K562 (cell line): Measurements from ENCODE around the gene TMEM127. TPM values are rescaled to one million over a fixed set of nuclear protein-coding genes. Genes with fewer than 3 reads are reported as not detected.

ENCODE experiments used
- ARID1B ChIP-seq: fragments of 450-650 bp; IDR thresholded peaks from 2 replicates; pipeline ENCODE4 v1.6.1; 2016; ENCODE audit warnings: antibody characterized with exemption, mild to moderate bottlenecking, inconsistent platforms
- FIP1L1 ChIP-seq: fragments of 200-400 bp; formaldehyde crosslinking; IDR thresholded peaks from 2 replicates; pipeline ENCODE4 v1.6.1; 2018; ENCODE audit warnings: mild to moderate bottlenecking, low read depth, low read length; ENCODE audit not compliant: poor library complexity, severe bottlenecking
- HDAC2 ChIP-seq: fragments of 450-650 bp; IDR thresholded peaks from 2 replicates; pipeline ENCODE4 v1.6.1; 2016; ENCODE audit warnings: mild to moderate bottlenecking
- JUN ChIP-seq, 2 experiments: sonication (generic) in 1 of 2; formaldehyde crosslinking in 1 of 2; IDR thresholded peaks; 2 replicates each; pipeline versions ENCODE4 v1.6.1 to v1.8.0; 2012 to 2022; ENCODE audit warnings: borderline replicate concordance in 2 of 2, mild to moderate bottlenecking in 2 of 2, improper control_type of control experiment in 1 of 2, low read depth in 1 of 2, low read length in 1 of 2, missing genetic modification reagents in 1 of 2
- POLR2H ChIP-seq: IDR thresholded peaks from 2 replicates; pipeline ENCODE4 v1.6.1; 2016; ENCODE audit warnings: missing genetic modification characterization, low read depth, mild to moderate bottlenecking, control low read depth, missing compliant biosample characterization, moderate library complexity
- TCFL5 ChIP-seq: fragments of 250-450 bp; sonication (Bioruptor Pico); conservative IDR thresholded peaks from 2 replicates; pipeline ENCODE4 v1.6.1; 2021; ENCODE audit warnings: mild to moderate bottlenecking, moderate library complexity, matching md5 sums
- ZNF830 ChIP-seq: fragments of 250-450 bp; sonication (Bioruptor Pico); IDR thresholded peaks from 2 replicates; pipeline ENCODE4 v1.5.0; 2021; ENCODE audit warnings: mild to moderate bottlenecking
- polyA plus RNA-seq, 8 experiments: library from polyadenylated mRNA; depleted of rRNA in 4 of 8; stranded (reverse) in 5 of 8; unstranded in 3 of 8; fragments of >200 nt; fragmentation: Nextera tagmentation in 2 of 8; fragmentation: Illumina TruSeq in 1 of 8; extraction: Ambion mirVana in 2 of 8; extraction: Trizol in 1 of 8; gene quantifications; 2 replicates each; pipeline versions ENCODE4 v1.2.1 to v1.2.3, GENCODE V29; 2011 to 2014; ENCODE audit warnings: inconsistent platforms in 1 of 8, missing spikeins in 1 of 8
- total RNA-seq, 7 experiments: library from RNA; depleted of rRNA in 6 of 7; stranded (reverse); fragments of >200 nt in 6 of 7; fragmentation: Illumina TruSeq in 2 of 7; extraction: Trizol in 2 of 7; gene quantifications; 2 replicates each; pipeline versions ENCODE4 v1.2.1 to v1.2.3, GENCODE V29; 2011 to 2021; ENCODE audit warnings: low replicate concordance in 1 of 7
- TF ChIP-seq, protein P1 (sequence below): fragments of 250-450 bp; sonication (Bioruptor Pico); IDR thresholded peaks from 2 replicates; pipeline ENCODE4 v1.4.0; 2020; ENCODE audit warnings: mild to moderate bottlenecking, moderate library complexity, borderline replicate concordance
- TF ChIP-seq, protein P2 (sequence below): IDR thresholded peaks from 3 replicates; pipeline ENCODE4 v1.6.1; 2011; ENCODE audit warnings: borderline replicate concordance, mild to moderate bottlenecking, moderate library complexity; ENCODE audit not compliant: insufficient read length; ENCODE audit errors: extremely low read depth

Gene TMEM127
- total and polyA plus RNA-seq, 9 of the 15 experiments (the other 6 are each of a cell fraction or from before 2014, with no cell fraction given) = 1.7 to 20.0 (median 9.9) TPM

GRCh38 chr2:96260387-96261260 lies 5.2 kb downstream of the TMEM127 start (continued):
- TF ChIP-seq JUN (IDR thresholded peaks at IDR 0.05; ENCODE audit: borderline replicate concordance, low read depth, low read length) (peak; percentile 83), JUN (CRISPR knock-in tag; IDR thresholded peaks at IDR 0.05; ENCODE audit: borderline replicate concordance) (no peak), ZNF830 (CRISPR knock-in tag) (no peak), FIP1L1 (no peak), ARID1B (peak; percentile 55), HDAC2 (0 out of 2 replicates have a peak, but pooled peaks have one; percentile 50), TCFL5 (CRISPR knock-in tag) (no peak), POLR2H (tag) (no peak)
- TF ChIP-seq, protein P1, sequence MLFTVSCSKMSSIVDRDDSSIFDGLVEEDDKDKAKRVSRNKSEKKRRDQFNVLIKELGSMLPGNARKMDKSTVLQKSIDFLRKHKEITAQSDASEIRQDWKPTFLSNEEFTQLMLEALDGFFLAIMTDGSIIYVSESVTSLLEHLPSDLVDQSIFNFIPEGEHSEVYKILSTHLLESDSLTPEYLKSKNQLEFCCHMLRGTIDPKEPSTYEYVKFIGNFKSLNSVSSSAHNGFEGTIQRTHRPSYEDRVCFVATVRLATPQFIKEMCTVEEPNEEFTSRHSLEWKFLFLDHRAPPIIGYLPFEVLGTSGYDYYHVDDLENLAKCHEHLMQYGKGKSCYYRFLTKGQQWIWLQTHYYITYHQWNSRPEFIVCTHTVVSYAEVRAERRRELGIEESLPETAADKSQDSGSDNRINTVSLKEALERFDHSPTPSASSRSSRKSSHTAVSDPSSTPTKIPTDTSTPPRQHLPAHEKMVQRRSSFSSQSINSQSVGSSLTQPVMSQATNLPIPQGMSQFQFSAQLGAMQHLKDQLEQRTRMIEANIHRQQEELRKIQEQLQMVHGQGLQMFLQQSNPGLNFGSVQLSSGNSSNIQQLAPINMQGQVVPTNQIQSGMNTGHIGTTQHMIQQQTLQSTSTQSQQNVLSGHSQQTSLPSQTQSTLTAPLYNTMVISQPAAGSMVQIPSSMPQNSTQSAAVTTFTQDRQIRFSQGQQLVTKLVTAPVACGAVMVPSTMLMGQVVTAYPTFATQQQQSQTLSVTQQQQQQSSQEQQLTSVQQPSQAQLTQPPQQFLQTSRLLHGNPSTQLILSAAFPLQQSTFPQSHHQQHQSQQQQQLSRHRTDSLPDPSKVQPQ (CRISPR knock-in tag) = no peak
- TF ChIP-seq, protein P2, sequence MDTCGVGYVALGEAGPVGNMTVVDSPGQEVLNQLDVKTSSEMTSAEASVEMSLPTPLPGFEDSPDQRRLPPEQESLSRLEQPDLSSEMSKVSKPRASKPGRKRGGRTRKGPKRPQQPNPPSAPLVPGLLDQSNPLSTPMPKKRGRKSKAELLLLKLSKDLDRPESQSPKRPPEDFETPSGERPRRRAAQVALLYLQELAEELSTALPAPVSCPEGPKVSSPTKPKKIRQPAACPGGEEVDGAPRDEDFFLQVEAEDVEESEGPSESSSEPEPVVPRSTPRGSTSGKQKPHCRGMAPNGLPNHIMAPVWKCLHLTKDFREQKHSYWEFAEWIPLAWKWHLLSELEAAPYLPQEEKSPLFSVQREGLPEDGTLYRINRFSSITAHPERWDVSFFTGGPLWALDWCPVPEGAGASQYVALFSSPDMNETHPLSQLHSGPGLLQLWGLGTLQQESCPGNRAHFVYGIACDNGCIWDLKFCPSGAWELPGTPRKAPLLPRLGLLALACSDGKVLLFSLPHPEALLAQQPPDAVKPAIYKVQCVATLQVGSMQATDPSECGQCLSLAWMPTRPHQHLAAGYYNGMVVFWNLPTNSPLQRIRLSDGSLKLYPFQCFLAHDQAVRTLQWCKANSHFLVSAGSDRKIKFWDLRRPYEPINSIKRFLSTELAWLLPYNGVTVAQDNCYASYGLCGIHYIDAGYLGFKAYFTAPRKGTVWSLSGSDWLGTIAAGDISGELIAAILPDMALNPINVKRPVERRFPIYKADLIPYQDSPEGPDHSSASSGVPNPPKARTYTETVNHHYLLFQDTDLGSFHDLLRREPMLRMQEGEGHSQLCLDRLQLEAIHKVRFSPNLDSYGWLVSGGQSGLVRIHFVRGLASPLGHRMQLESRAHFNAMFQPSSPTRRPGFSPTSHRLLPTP = no peak
